ENCODE measurements around the gene ABCC10.
A peak's percentile ranks its signal among the peaks of the same experiment; 100 is the strongest.
"Not testable (repeated sequence)": the region's sequence is repeated elsewhere in the genome, so short reads cannot be mapped to it uniquely, and the experiment has no call there.

Gene ABCC10

GRCh38 chr6:43444582-43444981 lies 17.2 kb downstream of the ABCC10 start:
- FAIRE-seq = no peak
- DNase-seq (ENCODE audit: low spot score) = no peak

GRCh38 chr6:43445576-43445975 lies 18.2 kb downstream of the ABCC10 start:
- DNase-seq (ENCODE audit: low spot score) = no peak
- no peak for FAIRE-seq

GRCh38 chr6:43447604-43448003 lies 20.3 kb downstream of the ABCC10 start:
- FAIRE-seq = no peak

GRCh38 chr6:43448916-43449315 lies 21.6 kb downstream of the ABCC10 start:
- FAIRE-seq (no peak), DNase-seq (ENCODE audit: low spot score) (no peak)

More at GRCh38 chr6:43447604-43448003, 20.3 kb downstream of the ABCC10 start:
- no peak for DNase-seq (ENCODE audit: low spot score)

GRCh38 chr6:43450699-43451131 lies 23.4 kb downstream of the ABCC10 start:
- no peak for FAIRE-seq
- no peak for DNase-seq (ENCODE audit: low spot score)

GRCh38 chr6:43451348-43451747 lies 24.0 kb downstream of the ABCC10 start:
- no peak for FAIRE-seq
- DNase-seq (ENCODE audit: low spot score) = no peak

- DNase-seq (ENCODE audit: low spot score) (no peak), FAIRE-seq (no peak)
Measured at GRCh38 chr6:43451939-43452338, 24.6 kb downstream of the ABCC10 start.

- FAIRE-seq = no peak
Measured at GRCh38 chr6:43452896-43453295, 25.6 kb downstream of the ABCC10 start.

GRCh38 chr6:43453831-43454230 lies 26.5 kb downstream of the ABCC10 start:
- FAIRE-seq (no peak), DNase-seq (ENCODE audit: low spot score) (no peak)

More at GRCh38 chr6:43452896-43453295, 25.6 kb downstream of the ABCC10 start:
- no peak for DNase-seq (ENCODE audit: low spot score)

- FAIRE-seq (no peak), DNase-seq (ENCODE audit: low spot score) (no peak)
Measured at GRCh38 chr6:43454290-43454695, 27.0 kb downstream of the ABCC10 start.

- FAIRE-seq (no peak), DNase-seq (ENCODE audit: low spot score) (peak; percentile 15)
Measured at GRCh38 chr6:43454696-43455530, 27.6 kb downstream of the ABCC10 start.

- no peak for FAIRE-seq
Measured at GRCh38 chr6:43455531-43456428, 28.4 kb downstream of the ABCC10 start, which contains the start of gene DLK2. Gene DLK2, minus strand, starts transcription at chr6:43455548. Its CDS starts 723 bp downstream, at chr6:43454825.

GRCh38 chr6:43457643-43458042 lies 30.3 kb downstream of the ABCC10 start:
- DNase-seq (ENCODE audit: low spot score) = no peak
- FAIRE-seq = no peak

More at GRCh38 chr6:43455531-43456428, 28.4 kb downstream of the ABCC10 start, which contains the start of gene DLK2:
- DNase-seq (ENCODE audit: low spot score) = no peak

GRCh38 chr6:43458154-43458553 lies 30.8 kb downstream of the ABCC10 start:
- FAIRE-seq; DNase-seq (ENCODE audit: low spot score): not testable (repeated sequence)

- DNase-seq (ENCODE audit: low spot score) (no peak), FAIRE-seq (no peak)
Measured at GRCh38 chr6:43459535-43459934, 32.2 kb downstream of the ABCC10 start.

GRCh38 chr6:43460032-43460431 lies 32.7 kb downstream of the ABCC10 start:
- no peak for DNase-seq (ENCODE audit: low spot score)
- FAIRE-seq = no peak

- DNase-seq (ENCODE audit: low spot score) = no peak
- no peak for FAIRE-seq
Measured at GRCh38 chr6:43461936-43462335, 34.6 kb downstream of the ABCC10 start.

GRCh38 chr6:43464337-43464736 lies 37.0 kb downstream of the ABCC10 start:
- DNase-seq (ENCODE audit: low spot score) = no peak
- FAIRE-seq = no peak

GRCh38 chr6:43465948-43466347 lies 38.6 kb downstream of the ABCC10 start:
- FAIRE-seq = no peak

GRCh38 chr6:43467265-43467664 lies 39.9 kb downstream of the ABCC10 start:
- not testable (repeated sequence) for FAIRE-seq; DNase-seq (ENCODE audit: low spot score)

More at GRCh38 chr6:43465948-43466347, 38.6 kb downstream of the ABCC10 start:
- no peak for DNase-seq (ENCODE audit: low spot score)

- DNase-seq (ENCODE audit: low spot score) (no peak), FAIRE-seq (no peak)
Measured at GRCh38 chr6:43467752-43468151, 40.4 kb downstream of the ABCC10 start.

GRCh38 chr6:43468240-43468639 lies 40.9 kb downstream of the ABCC10 start:
- FAIRE-seq (no peak), DNase-seq (ENCODE audit: low spot score) (no peak)

Measured in RCC 7860 (cell line).